MM.1S (cell line): ENCODE data around the gene KL.

Experiments used
- EZH2 ChIP-seq: fragments of 300-600 bp; sonication (generic); optimal IDR thresholded peaks from 2 replicates; pipeline ENCODE3; 2017; ENCODE audit warnings: low read depth, mild to moderate bottlenecking, antibody characterized with exemption, low read length, mixed read lengths
- EZH2phosphoT487 ChIP-seq: fragments of 300-600 bp; sonication (generic); IDR thresholded peaks from 2 replicates; pipeline ENCODE4 v1.6.1; 2018; ENCODE audit warnings: antibody characterized with exemption, low read length
- TF ChIP-seq, protein P1 (sequence below): fragments of 300-600 bp; sonication (generic); IDR thresholded peaks from 2 replicates; pipeline ENCODE4 v1.5.1; 2016; ENCODE audit warnings: antibody characterized with exemption, low read length, mixed read lengths

DNA sequence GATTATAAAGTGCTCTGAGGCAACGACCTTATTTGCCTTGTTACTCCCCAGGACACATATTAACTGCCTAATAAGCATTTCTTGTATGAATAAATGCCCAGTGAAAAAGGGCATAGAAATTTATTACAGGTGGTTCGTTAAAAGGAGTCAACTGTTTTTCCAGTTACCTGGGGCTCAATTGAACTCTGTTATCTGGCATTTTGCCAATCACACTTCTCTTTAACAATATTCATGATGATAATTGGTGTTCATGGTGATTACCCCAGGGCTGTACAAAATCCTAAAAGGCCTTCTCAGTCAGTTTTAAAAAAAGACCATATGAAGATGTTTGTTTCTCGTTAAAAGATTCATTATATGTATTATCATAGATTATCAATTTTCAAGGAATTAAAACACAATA lies 57.1 kb downstream of the KL start:
- TF ChIP-seq, protein P1, sequence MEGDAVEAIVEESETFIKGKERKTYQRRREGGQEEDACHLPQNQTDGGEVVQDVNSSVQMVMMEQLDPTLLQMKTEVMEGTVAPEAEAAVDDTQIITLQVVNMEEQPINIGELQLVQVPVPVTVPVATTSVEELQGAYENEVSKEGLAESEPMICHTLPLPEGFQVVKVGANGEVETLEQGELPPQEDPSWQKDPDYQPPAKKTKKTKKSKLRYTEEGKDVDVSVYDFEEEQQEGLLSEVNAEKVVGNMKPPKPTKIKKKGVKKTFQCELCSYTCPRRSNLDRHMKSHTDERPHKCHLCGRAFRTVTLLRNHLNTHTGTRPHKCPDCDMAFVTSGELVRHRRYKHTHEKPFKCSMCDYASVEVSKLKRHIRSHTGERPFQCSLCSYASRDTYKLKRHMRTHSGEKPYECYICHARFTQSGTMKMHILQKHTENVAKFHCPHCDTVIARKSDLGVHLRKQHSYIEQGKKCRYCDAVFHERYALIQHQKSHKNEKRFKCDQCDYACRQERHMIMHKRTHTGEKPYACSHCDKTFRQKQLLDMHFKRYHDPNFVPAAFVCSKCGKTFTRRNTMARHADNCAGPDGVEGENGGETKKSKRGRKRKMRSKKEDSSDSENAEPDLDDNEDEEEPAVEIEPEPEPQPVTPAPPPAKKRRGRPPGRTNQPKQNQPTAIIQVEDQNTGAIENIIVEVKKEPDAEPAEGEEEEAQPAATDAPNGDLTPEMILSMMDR: no peak
- TF ChIP-seq EZH2 (no peak), EZH2phosphoT487 (no peak)
